OCI-LY7 (cell line): Measurements from ENCODE around the gene KCTD2. TPM values are rescaled to one million over a fixed set of nuclear protein-coding genes. Genes with fewer than 3 reads are reported as not detected.

Source experiments
- BruUV-seq: library from RNA; stranded (reverse); fragments of 400-500 nt; replicated peaks from 2 replicates; lab custom pipeline; 2021; lab: Mats Ljungman, UMichigan
- CTCF ChIA-PET: fragments of 300-600 bp; sonication (Branson Sonifier 250); formaldehyde crosslinking; loops from one replicate; lab custom pipeline; 2022; ENCODE audit warnings: antibody characterized with exemption; ENCODE audit not compliant: unreplicated experiment; lab: Charles Lee
- POLR2A ChIA-PET: fragments of 300-600 bp; sonication (Branson Sonifier 250); formaldehyde crosslinking; loops from one replicate; lab custom pipeline; 2022; ENCODE audit warnings: antibody characterized with exemption; lab: Charles Lee
- DNase-seq: peaks from one replicate; pipeline ENCODE4 v3.0.0-alpha.2; 2015; ENCODE audit warnings: low spot score
- H2AFZ ChIP-seq: fragments of 200-600 bp; sonication (generic), shearing (Covaris generic); 2 replicates; pipeline ENCODE4 v1.6.1; 2014; ENCODE audit warnings: mild to moderate bottlenecking, antibody characterized with exemption, low read length, moderate library complexity
- H3K27ac ChIP-seq: fragments of 200-600 bp; sonication (generic); 2 replicates; pipeline ENCODE4 v1.5.1; 2014; ENCODE audit warnings: mixed run types, low read depth, mild to moderate bottlenecking, moderate library complexity, low read length, inconsistent platforms; ENCODE audit not compliant: poor library complexity, severe bottlenecking
- H3K36me3 ChIP-seq: fragments of 200-600 bp; sonication (generic); 2 replicates; pipeline ENCODE4 v1.6.1; 2014; ENCODE audit warnings: mild to moderate bottlenecking, antibody characterized with exemption, low read length, moderate library complexity, mixed read lengths; ENCODE audit not compliant: insufficient read depth
- H3K4me1 ChIP-seq: fragments of 200-600 bp; sonication (generic); 2 replicates; pipeline ENCODE4 v1.5.1; 2014; ENCODE audit warnings: mild to moderate bottlenecking, low read length; ENCODE audit not compliant: insufficient read depth, poor library complexity, severe bottlenecking
- H3K4me2 ChIP-seq: fragments of 200-600 bp; sonication (generic); 2 replicates; pipeline ENCODE4 v1.6.1; 2014; ENCODE audit warnings: mild to moderate bottlenecking, low read length
- H3K4me3 ChIP-seq: fragments of 200-600 bp; sonication (generic); 2 replicates; pipeline ENCODE4 v1.5.1; 2014; ENCODE audit warnings: mild to moderate bottlenecking, low read depth, low read length; ENCODE audit not compliant: poor library complexity, severe bottlenecking
- H3K79me2 ChIP-seq: fragments of 200-600 bp; sonication (generic); 2 replicates; pipeline ENCODE4 v1.6.1; 2016; ENCODE audit warnings: low read depth, mild to moderate bottlenecking, low read length, moderate library complexity, mixed read lengths; ENCODE audit not compliant: insufficient read depth
- H3K9me2 ChIP-seq: fragments of 200-600 bp; sonication (generic); 2 replicates; pipeline ENCODE4 v1.6.1; 2016; ENCODE audit warnings: mild to moderate bottlenecking, low read length, mixed read lengths; ENCODE audit not compliant: insufficient read depth
- H3K9me3 ChIP-seq: fragments of 200-600 bp; sonication (generic); 2 replicates; pipeline ENCODE4 v1.6.1; 2014; ENCODE audit warnings: mild to moderate bottlenecking, mixed run types, low read length, mixed read lengths
- H4K20me1 ChIP-seq: fragments of 200-600 bp; sonication (generic); 2 replicates; pipeline ENCODE4 v1.6.1; 2014; ENCODE audit warnings: mild to moderate bottlenecking, antibody characterized with exemption, low read length, moderate library complexity, mixed read lengths; ENCODE audit not compliant: insufficient read depth
- EZH2phosphoT487 ChIP-seq: fragments of 200-600 bp; sonication (generic); IDR thresholded peaks from 2 replicates; pipeline ENCODE4 v1.6.1; 2018; ENCODE audit warnings: low read depth, borderline replicate concordance, mild to moderate bottlenecking, mixed run types, antibody characterized with exemption, low read length, moderate library complexity, mixed read lengths
- intact Hi-C: fragments of 100-400 bp; cut with micrococcal nuclease; formaldehyde crosslinking; loops from one replicate; pipeline ENCODE4 v1.10.0; 2022; ENCODE audit not compliant: unreplicated experiment
- total RNA-seq, 2 experiments: library from RNA; depleted of rRNA in 1 of 2; stranded (reverse); fragments of >200 nt in 1 of 2; shearing (Covaris generic) in 1 of 2; gene quantifications; 2 replicates each; pipeline ENCODE4 v1.2.3, GENCODE V29; 2014 to 2022
- TF ChIP-seq, protein P1 (sequence below): fragments of 200-600 bp; sonication (generic); conservative IDR thresholded peaks from 2 replicates; pipeline ENCODE4 v1.5.1; 2014; ENCODE audit warnings: mild to moderate bottlenecking, antibody characterized with exemption, low read length, moderate library complexity, mixed read lengths

The KCTD2 gene
- total RNA-seq, 2 experiments from 2014 or later, result 21.0 to 29.8 TPM

DNA sequence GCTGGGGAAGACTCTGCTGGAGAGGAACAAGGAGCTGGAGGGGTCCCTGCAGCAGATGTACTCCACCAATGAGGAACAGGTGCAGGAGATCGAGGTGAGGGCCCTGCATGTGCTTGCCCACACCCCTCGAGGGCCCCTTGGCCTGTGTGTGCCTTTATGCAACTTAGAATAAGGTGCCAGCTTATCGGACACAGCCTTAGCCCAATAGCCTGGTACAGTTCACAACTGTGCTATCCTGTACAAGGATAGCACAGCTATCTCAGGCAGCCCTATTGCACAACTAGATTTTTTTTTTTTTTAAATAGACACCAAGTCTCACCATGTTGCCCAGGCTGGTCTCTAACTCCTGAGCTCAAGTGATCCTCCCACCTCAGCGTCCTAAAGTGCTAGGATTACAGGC is 47.5 kb upstream of the KCTD2 start:
- POLR2A ChIA-PET, result interaction anchor here (0.5 to 0.6 kb wide), 2 partner anchors 11 to 385 kb away, joined by 3 to 10 read pairs; no protein-coding TSS in a partner anchor
- H3K9me3 ChIP-seq, result no peaks in the 10 kb centered on the region
- no peaks in the 10 kb centered on the region for H3K36me3 ChIP-seq
- intact Hi-C loops, result no loop called here
- H4K20me1 ChIP-seq, result no peaks in the 10 kb centered on the region
- CTCF ChIA-PET, result interaction anchor here (0.8 to 1.0 kb wide), 2 partner anchors 25 to 38 kb away, joined by 3 read pairs; no protein-coding TSS in a partner anchor
- H3K4me2 ChIP-seq, result no peak overlapping the region
- DNase-seq, result no peak
- no peaks in the 10 kb centered on the region for H3K9me2 ChIP-seq
- no peak for TF ChIP-seq EZH2phosphoT487
- TF ChIP-seq, protein P1, sequence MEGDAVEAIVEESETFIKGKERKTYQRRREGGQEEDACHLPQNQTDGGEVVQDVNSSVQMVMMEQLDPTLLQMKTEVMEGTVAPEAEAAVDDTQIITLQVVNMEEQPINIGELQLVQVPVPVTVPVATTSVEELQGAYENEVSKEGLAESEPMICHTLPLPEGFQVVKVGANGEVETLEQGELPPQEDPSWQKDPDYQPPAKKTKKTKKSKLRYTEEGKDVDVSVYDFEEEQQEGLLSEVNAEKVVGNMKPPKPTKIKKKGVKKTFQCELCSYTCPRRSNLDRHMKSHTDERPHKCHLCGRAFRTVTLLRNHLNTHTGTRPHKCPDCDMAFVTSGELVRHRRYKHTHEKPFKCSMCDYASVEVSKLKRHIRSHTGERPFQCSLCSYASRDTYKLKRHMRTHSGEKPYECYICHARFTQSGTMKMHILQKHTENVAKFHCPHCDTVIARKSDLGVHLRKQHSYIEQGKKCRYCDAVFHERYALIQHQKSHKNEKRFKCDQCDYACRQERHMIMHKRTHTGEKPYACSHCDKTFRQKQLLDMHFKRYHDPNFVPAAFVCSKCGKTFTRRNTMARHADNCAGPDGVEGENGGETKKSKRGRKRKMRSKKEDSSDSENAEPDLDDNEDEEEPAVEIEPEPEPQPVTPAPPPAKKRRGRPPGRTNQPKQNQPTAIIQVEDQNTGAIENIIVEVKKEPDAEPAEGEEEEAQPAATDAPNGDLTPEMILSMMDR, result no peak
- H3K79me2 ChIP-seq, result no peaks in the 10 kb centered on the region
- no TSS peak for BruUV-seq
- no peak overlapping the region for H3K27ac ChIP-seq
- H3K4me3 ChIP-seq, result no peak overlapping the region
- H3K4me1 ChIP-seq, result no peaks in the 10 kb centered on the region
- no peak overlapping the region for H2AFZ ChIP-seq

DNA sequence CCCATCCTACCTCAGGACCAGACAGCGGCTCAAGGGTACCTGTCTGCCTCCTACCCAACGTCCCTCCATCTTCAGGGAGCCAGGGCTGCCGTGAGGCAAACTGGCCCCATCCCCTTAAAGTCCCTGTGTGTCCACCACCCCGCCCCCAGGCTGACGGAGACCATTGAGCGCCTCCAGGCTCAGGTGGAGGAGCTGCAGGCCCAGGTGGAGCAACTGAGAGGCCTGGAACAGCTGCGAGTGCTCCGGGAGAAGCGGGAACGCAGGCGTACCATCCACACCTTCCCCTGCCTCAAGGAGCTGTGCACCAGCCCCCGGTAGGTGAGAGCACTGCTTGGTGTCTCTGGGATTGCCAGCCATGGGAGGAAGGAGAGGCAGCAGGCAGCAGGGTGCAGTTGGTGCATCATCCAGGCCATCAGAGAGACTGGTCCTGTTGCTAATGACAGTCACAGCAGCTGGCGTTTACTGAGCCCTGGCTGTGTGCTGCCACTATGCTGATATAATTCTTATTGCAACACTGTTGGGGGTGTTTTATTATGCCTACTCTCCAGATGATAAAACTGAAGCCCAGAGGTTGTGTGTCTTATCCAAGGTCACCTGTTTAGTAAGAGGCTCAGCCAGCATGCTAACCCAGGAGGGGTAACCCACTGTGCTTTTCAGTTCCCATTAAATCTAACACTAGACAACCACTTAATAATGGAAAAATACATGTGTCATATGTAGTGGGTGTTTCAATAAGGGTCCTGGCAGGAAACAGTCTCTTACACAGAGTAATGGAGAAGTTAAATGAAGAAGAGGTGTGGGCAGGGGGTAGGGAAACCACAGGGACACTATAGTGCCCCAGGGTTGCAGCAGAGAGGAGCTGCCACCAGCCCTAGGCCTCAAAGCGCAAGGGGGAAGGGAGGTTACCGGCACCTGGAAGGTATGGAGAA is 44.8 kb upstream of the KCTD2 start:
- no peaks in the 10 kb centered on the region for H3K9me3 ChIP-seq
- no peak overlapping the region for H3K27ac ChIP-seq
- ChIA-PET CTCF (no interaction called here), POLR2A (interaction anchor here (0.6 to 0.7 kb wide), 3 partner anchors 36 to 495 kb away, joined by 3 read pairs; no protein-coding TSS in a partner anchor)
- intact Hi-C loops, result no loop called here
- H4K20me1 ChIP-seq, result no peaks in the 10 kb centered on the region
- H3K36me3 ChIP-seq, result no peaks in the 10 kb centered on the region
- H3K4me3 ChIP-seq, result no peak overlapping the region
- H3K9me2 ChIP-seq, result no peaks in the 10 kb centered on the region
- H3K4me2 ChIP-seq, result no peak overlapping the region
- no peak for TF ChIP-seq EZH2phosphoT487
- TF ChIP-seq, protein P1, result no peak
- no peaks in the 10 kb centered on the region for H3K79me2 ChIP-seq
- DNase-seq, result no peak
- no peaks in the 10 kb centered on the region for H3K4me1 ChIP-seq
- no TSS peak for BruUV-seq
- H2AFZ ChIP-seq, result no peak overlapping the region
